Keratinocyte (primary cell): ENCODE results near the gene DNAJC7. TPM values are rescaled to one million over a fixed set of nuclear protein-coding genes. Genes with fewer than 3 reads are reported as not detected.

ENCODE experiments used
- DNase-seq: peaks from one replicate; pipeline ENCODE4 v3.0.0-alpha.2; 2011; ENCODE audit warnings: low read depth, missing footprints, low spot score
- FAIRE-seq: peaks from 2 replicates; lab custom pipeline; 2011; peaks lifted over from hg19 to GRCh38; lab: Jason Lieb, UNC
- H2AFZ ChIP-seq: 2 replicates; pipeline ENCODE4 v1.6.0; 2012; ENCODE audit warnings: low read length, control low read depth, inconsistent platforms; ENCODE audit not compliant: control insufficient read depth
- H3K27ac ChIP-seq: 2 replicates; pipeline ENCODE4 v1.5.1; 2011; ENCODE audit warnings: low read length; ENCODE audit not compliant: control insufficient read depth, insufficient read depth
- H3K27me3 ChIP-seq: 3 replicates; pipeline ENCODE4 v1.6.0; 2011; ENCODE audit warnings: low read length; ENCODE audit not compliant: control insufficient read depth, insufficient read depth; ENCODE audit errors: extremely low read depth
- H3K36me3 ChIP-seq, 2 experiments: 2 replicates in 1 of 2; 3 replicates in 1 of 2; pipeline ENCODE4 v1.5.1; 2011; ENCODE audit warnings: low read length in 2 of 2, mild to moderate bottlenecking in 1 of 2; ENCODE audit not compliant: control insufficient read depth in 2 of 2, insufficient read depth in 2 of 2; ENCODE audit errors: extremely low read depth in 1 of 2
- H3K4me1 ChIP-seq: 3 replicates; pipeline ENCODE4 v1.5.1; 2011; ENCODE audit warnings: low read length; ENCODE audit not compliant: control insufficient read depth, insufficient read depth; ENCODE audit errors: extremely low read depth
- H3K4me2 ChIP-seq: 3 replicates; pipeline ENCODE4 v1.6.0; 2011; ENCODE audit warnings: low read depth, low read length; ENCODE audit not compliant: control insufficient read depth, insufficient read depth; ENCODE audit errors: extremely low read depth
- H3K4me3 ChIP-seq, 3 experiments: fragments of 200-600 bp in 1 of 3; sonication (generic) in 1 of 3; 2 replicates in 2 of 3; 3 replicates in 1 of 3; pipeline ENCODE4 v1.5.1; 2011 to 2016; ENCODE audit warnings: low read length in 3 of 3, mild to moderate bottlenecking in 3 of 3, control low read depth in 2 of 3, inconsistent platforms in 1 of 3, low read depth in 1 of 3, mixed read lengths in 1 of 3, mixed run types in 1 of 3, moderate library complexity in 1 of 3; ENCODE audit not compliant: control insufficient read depth in 2 of 3, insufficient read depth in 2 of 3; ENCODE audit errors: extremely low read depth in 1 of 3
- H3K79me2 ChIP-seq: 2 replicates; pipeline ENCODE4 v1.6.0; 2012; ENCODE audit warnings: low read length; ENCODE audit not compliant: control insufficient read depth, insufficient read depth
- H3K9ac ChIP-seq: 3 replicates; pipeline ENCODE4 v1.6.0; 2011; ENCODE audit warnings: low read length; ENCODE audit not compliant: control insufficient read depth, insufficient read depth; ENCODE audit errors: extremely low read depth
- H3K9me1 ChIP-seq: 3 replicates; pipeline ENCODE4 v1.6.0; 2011; ENCODE audit warnings: low read length; ENCODE audit not compliant: control insufficient read depth, insufficient read depth; ENCODE audit errors: extremely low read depth
- H3K9me3 ChIP-seq: 2 replicates; pipeline ENCODE4 v1.5.1; 2012; ENCODE audit warnings: low read depth, low read length; ENCODE audit not compliant: control insufficient read depth
- H4K20me1 ChIP-seq: 3 replicates; pipeline ENCODE4 v1.6.0; 2011; ENCODE audit warnings: low read length; ENCODE audit not compliant: control insufficient read depth, insufficient read depth; ENCODE audit errors: extremely low read depth
- EZH2 ChIP-seq: IDR thresholded peaks from one replicate; pipeline ENCODE4 v1.6.1; 2012; ENCODE audit warnings: inconsistent platforms, mild to moderate bottlenecking, low read length, moderate library complexity
- dilution Hi-C: fragments of 300-500 bp; cut with MboI; formaldehyde crosslinking; loops from one replicate; pipeline ENCODE4 v1.7.0; 2020; ENCODE audit warnings: low sequenced_read_pairs; ENCODE audit not compliant: extremely low pct_ligation_motif_present
- polyA plus RNA-seq, 5 experiments: library from polyadenylated mRNA; depleted of rRNA in 3 of 5; stranded (reverse) in 3 of 5; stranded (forward) in 1 of 5; unstranded in 1 of 5; fragments of >200 nt; gene quantifications; 1 replicate in 1 of 5; 2 replicates in 3 of 5; 3 replicates in 1 of 5; pipeline versions ENCODE4 v1.2.1 to v1.2.3, GENCODE V29; 2011 to 2012; ENCODE audit warnings: missing spikeins in 2 of 5, low read depth in 1 of 5, low replicate concordance in 1 of 5
- TF ChIP-seq, protein P1 (sequence below), 3 experiments: IDR thresholded peaks in 1 of 3; conservative IDR thresholded peaks in 1 of 3; optimal IDR thresholded peaks in 1 of 3; 2 replicates in 2 of 3; 3 replicates in 1 of 3; pipeline versions ENCODE3 to v1.5.1; 2011; ENCODE audit warnings: low read length in 3 of 3, mild to moderate bottlenecking in 3 of 3, moderate library complexity in 2 of 3, control low read depth in 1 of 3, inconsistent platforms in 1 of 3; ENCODE audit not compliant: insufficient read depth in 2 of 3; ENCODE audit errors: extremely low read depth in 1 of 3

The DNAJC7 gene
- polyA plus RNA-seq, 1 donor (not counting 4 experiments of a cell fraction or from before 2014, with no cell fraction given): 82.5 TPM

DNA sequence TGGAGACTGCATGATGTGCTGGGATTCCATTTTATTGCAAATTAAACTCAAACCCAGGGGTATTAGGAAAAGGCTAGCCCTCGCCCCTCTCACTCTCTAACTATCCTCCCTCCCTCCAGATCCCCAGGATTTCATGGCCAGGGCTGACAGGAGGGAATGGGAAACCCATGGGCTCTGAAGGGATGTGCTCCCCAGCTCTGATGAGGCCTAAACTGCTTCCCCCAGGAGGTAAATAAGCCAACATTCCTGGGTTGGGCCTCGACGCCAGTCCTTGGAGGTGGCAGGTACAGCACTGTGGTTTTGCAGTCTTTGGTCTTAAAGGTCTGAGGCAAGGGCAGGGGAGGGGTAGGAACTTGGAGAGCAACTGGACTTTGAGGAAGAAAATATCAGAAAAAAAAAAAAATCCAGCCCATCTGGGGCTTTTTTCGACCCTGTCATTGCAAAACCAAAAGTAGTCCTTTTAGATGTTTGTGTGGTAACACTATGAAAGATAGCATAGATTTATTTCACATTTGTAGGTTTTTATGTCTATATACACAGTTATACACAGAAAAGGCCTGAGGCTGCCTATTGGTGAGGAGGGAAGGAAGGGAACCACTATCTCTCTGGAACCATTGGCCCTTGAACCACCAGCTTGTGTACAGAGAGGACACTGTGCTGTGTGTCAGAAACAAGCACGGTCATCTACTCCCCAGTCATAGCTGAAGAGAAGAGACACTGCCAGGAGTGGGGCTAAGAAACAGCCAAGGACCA lies 21.2 kb upstream of the DNAJC7 start:
- Histone ChIP-seq H3K36me3 (no peaks in the 10 kb centered on the region), H4K20me1 (no peaks in the 10 kb centered on the region), H3K27me3 (no peaks in the 10 kb centered on the region), H3K4me2 (no peak overlapping the region), H3K4me1 (peaks cover 7% of the 10 kb centered on the region), H3K9ac (no peak overlapping the region), H3K4me3 (no peak overlapping the region), H3K27ac (no peak overlapping the region), H3K9me1 (no peaks in the 10 kb centered on the region), H2AFZ (no peak overlapping the region), H3K79me2 (no peaks in the 10 kb centered on the region), H3K9me3 (no peaks in the 10 kb centered on the region)
- FAIRE-seq (no peak), DNase-seq (no peak)
- no peak for TF ChIP-seq EZH2
- TF ChIP-seq, protein P1, sequence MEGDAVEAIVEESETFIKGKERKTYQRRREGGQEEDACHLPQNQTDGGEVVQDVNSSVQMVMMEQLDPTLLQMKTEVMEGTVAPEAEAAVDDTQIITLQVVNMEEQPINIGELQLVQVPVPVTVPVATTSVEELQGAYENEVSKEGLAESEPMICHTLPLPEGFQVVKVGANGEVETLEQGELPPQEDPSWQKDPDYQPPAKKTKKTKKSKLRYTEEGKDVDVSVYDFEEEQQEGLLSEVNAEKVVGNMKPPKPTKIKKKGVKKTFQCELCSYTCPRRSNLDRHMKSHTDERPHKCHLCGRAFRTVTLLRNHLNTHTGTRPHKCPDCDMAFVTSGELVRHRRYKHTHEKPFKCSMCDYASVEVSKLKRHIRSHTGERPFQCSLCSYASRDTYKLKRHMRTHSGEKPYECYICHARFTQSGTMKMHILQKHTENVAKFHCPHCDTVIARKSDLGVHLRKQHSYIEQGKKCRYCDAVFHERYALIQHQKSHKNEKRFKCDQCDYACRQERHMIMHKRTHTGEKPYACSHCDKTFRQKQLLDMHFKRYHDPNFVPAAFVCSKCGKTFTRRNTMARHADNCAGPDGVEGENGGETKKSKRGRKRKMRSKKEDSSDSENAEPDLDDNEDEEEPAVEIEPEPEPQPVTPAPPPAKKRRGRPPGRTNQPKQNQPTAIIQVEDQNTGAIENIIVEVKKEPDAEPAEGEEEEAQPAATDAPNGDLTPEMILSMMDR (optimal IDR thresholded peaks at IDR 0.05 in 1 of 3, IDR thresholded peaks at IDR 0.05 in 1 of 3, conservative IDR thresholded peaks at IDR 0.05 in 1 of 3; ENCODE audit: extremely low read depth in 1 of 3, insufficient read depth in 2 of 3, low read length in 3 of 3): no peak
- dilution Hi-C loops: no loop called here

DNA sequence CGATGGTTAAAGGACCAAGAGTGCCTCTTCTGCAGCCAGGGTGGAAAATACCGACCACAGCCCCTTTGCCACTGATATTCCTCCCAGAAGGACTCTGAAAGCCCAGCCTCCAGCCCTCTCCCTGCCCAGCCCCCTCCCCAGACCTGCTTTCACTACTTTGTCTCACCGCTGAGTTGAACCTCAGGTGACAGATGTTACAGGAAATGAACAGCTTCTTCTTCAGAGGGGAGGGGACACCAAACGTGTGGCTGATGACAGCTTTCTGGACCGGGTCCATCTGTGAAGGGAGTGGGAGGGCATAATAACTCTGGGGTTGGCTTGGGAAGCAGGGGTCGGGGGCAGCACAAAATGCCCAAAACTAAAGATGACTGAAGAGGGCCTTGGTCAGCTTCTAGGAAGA lies 16.8 kb upstream of the DNAJC7 start:
- H2AFZ ChIP-seq: no peak overlapping the region

More for the DNA sequence above, 16.8 kb upstream of the DNAJC7 start:
- H3K9me1 ChIP-seq: no peaks in the 10 kb centered on the region
- H3K4me1 ChIP-seq: peaks cover 7% of the 10 kb centered on the region
- no peak overlapping the region for H3K27ac ChIP-seq
- TF ChIP-seq EZH2: no peak
- TF ChIP-seq, protein P1 (optimal IDR thresholded peaks at IDR 0.05 in 1 of 3, IDR thresholded peaks at IDR 0.05 in 1 of 3, conservative IDR thresholded peaks at IDR 0.05 in 1 of 3; ENCODE audit: extremely low read depth in 1 of 3, insufficient read depth in 2 of 3, low read length in 3 of 3): no peak
- no peak overlapping the region for H3K9ac ChIP-seq
- H4K20me1 ChIP-seq: no peaks in the 10 kb centered on the region
- H3K4me3 ChIP-seq: no peak overlapping the region
- FAIRE-seq: no peak
- no peaks in the 10 kb centered on the region for H3K36me3 ChIP-seq
- H3K4me2 ChIP-seq: no peak overlapping the region
- no peak for DNase-seq
- no peaks in the 10 kb centered on the region for H3K9me3 ChIP-seq
- no peaks in the 10 kb centered on the region for H3K27me3 ChIP-seq
- dilution Hi-C loops: no loop called here
- no peaks in the 10 kb centered on the region for H3K79me2 ChIP-seq
